GM21360 (cell line): ENCODE measurements around the gene FANCL.
"Not testable (repeated sequence)": the region's sequence is repeated elsewhere in the genome, so short reads cannot be mapped to it uniquely, and the experiment has no call there.

ENCODE experiments used
- ATAC-seq: cut with Tn5 transposase; IDR thresholded peaks from one replicate; pipeline ENCODE4 v1.9.1; 2021; ENCODE audit warnings: mild to moderate bottlenecking, moderate library complexity; ENCODE audit not compliant: unreplicated experiment

Gene FANCL

GRCh38 chr2:58155160-58155778 is 85.9 kb downstream of the FANCL start:
- ATAC-seq: no peak

- ATAC-seq: no peak
Measured at GRCh38 chr2:58146707-58147106, 94.4 kb downstream of the FANCL start.

DNA sequence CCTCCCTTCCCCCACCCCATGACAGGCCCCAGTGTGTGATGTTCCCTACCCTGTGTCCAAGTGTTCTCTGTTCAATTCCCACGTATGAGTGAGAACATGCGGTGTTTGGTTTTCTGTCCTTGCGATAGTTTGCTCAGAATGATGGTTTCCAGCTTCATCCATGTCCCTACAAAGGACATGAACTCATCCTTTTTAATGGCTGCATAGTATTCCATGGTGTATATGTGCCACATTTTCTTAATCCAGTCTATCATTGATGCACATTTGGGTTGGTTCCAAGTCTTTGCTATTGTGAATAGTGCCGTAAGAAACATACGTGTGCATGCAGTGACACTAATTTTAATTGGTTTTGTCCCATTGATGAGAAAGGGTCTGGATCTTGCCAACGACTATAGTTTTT is 95.4 kb downstream of the FANCL start:
- not testable (repeated sequence) for ATAC-seq

DNA sequence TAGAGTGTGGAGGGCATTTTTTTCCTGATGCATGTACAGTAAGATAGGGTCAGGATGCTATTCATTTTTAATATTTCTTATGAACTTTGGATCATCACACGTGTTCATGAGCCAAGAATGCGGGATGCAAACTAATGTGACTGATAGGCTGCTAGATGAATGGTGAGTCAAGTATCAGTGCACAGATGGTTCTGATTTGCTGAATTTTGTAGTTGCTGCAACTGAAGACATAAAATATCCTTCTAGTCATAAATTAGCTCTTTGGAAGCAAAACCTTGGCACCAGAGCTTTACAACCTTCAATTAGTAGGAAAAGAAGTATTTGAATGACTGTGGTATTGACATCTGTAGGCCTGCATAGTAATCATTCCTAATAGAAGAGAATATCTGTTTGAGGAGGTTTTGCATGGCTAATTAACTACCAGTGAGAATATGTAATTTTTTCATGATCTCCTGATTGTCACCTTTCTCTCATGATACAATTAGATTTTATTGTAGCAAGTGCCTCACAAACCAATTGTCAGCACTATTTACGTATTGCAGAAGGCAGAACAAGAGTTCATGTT is 100.5 kb downstream of the FANCL start:
- no peak for ATAC-seq

- no peak for ATAC-seq
Measured at GRCh38 chr2:58138396-58139030, 102.6 kb downstream of the FANCL start.

GRCh38 chr2:58137856-58138255 is 103.3 kb downstream of the FANCL start:
- no peak for ATAC-seq

- no peak for ATAC-seq
Measured at GRCh38 chr2:58137221-58137620, 103.9 kb downstream of the FANCL start.

- ATAC-seq: no peak
Measured at GRCh38 chr2:58135861-58136260, 105.3 kb downstream of the FANCL start.

- no peak for ATAC-seq
Measured at GRCh38 chr2:58133395-58133794, 107.7 kb downstream of the FANCL start.

DNA sequence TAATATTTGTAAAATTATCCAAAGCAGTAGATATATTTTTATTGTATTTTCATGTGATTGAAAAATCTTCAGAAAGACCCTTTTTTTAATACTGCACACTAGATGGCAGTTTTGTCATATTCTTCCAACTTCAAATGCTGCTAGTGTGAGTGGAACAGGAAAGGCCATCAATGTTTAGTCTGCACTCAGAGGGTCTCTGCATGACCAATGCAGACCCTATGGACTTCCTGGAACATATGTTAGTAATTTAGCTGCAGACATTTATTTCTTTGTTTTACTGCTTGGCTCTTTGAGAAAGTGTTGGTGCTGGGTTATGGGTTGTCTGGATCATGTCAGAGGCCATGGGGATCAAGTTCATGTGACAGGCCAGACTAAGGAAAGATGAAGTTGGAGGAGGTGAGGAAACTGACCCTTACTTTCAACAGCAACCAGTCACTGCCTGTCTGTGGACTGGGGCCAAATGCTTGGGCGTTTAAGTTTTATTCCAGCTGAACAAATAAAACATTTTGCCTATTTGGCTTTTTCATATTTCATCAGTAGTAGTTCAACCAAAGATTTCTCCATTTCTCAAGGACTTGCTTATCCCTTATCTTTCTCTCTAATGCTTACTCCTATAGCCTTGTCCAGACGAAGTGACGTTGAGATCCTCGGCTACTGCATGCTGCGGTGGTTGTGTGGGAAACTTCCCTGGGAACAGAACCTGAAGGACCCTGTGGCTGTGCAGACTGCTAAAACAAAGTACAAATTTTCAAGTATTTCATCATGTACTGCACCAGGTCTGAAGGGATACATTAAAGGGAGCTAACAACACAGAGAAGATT is 109.7 kb downstream of the FANCL start:
- no peak for ATAC-seq

- no peak for ATAC-seq
Measured at GRCh38 chr2:58130238-58130637, 110.9 kb downstream of the FANCL start.

DNA sequence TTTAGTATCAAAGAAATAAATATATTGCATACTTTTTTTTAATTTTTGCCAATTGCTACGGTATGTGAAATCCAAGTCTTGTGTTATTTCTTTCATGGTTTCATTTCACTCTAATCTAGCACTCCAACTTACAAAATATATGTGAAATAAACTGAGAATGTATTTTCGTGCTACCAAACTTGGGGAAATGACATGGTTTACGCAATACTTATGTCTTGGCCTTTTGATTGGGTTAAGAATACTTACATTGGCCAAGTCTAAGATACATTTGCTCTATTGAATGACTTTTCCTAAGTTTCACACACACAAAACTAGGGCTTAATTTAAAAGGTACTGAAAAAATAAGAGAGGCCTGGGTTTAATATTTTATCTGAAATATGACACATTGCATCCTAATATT is 114.0 kb downstream of the FANCL start:
- ATAC-seq: no peak

DNA sequence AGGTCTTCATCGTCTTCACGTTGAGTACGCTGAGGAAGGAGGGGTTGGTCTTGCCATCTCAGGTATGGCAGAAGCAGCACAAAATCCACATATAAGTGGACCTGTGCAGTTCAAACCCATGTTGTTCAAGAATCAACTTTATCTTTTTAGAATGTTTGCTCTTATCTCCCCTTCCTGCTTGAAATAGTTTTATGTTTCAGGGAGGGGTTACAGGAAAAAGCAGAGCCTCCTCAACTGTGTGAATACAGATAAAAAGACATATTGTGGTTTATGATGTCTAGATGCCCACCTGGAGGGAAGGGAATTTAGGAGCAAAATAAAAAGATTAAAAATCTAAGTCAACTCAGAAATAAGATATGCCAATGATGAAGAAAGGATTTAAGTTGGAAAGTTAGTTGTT is 118.6 kb downstream of the FANCL start:
- ATAC-seq: no peak

DNA sequence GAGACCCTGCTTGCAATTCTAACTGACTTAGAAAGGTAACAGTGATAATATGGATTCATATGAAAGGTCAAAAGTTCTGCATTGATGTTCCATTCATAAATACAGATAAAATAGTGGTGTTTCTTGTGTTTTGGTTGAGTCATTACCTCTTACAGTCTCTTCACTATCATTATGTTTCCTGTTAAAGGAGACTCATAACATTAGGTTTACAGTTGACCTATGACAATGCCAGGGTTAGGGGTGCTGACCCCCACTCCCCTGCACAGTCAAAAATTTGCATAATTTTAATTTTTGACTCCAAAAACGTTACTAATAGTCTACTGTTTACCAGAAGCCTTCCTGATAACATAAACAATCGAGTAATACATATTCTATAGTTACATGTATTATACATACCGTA is 119.1 kb downstream of the FANCL start:
- no peak for ATAC-seq

- ATAC-seq: no peak
Measured at GRCh38 chr2:58120626-58121229, 120.4 kb downstream of the FANCL start.

GRCh38 chr2:58113563-58113962 is 127.6 kb downstream of the FANCL start:
- not testable (repeated sequence) for ATAC-seq

GRCh38 chr2:58110765-58111164 is 130.4 kb downstream of the FANCL start:
- no peak for ATAC-seq

GRCh38 chr2:58109481-58109880 is 131.6 kb downstream of the FANCL start:
- ATAC-seq: no peak
